K562 (cell line): ENCODE results near the gene FTHL17.

Experiments
- CREB1 ChIP-seq, 2 experiments: sonication (generic) in 1 of 2; formaldehyde crosslinking in 1 of 2; IDR thresholded peaks; 2 replicates each; pipeline versions ENCODE4 v1.6.1 to v1.8.0; 2012 to 2022; ENCODE audit warnings: inconsistent platforms in 1 of 2, mild to moderate bottlenecking in 1 of 2, missing genetic modification reagents in 1 of 2, moderate library complexity in 1 of 2
- CTCF ChIP-seq, 3 experiments: IDR thresholded peaks in 2 of 3; conservative IDR thresholded peaks in 1 of 3; 2 replicates each; pipeline ENCODE4 v1.5.1; 2011 to 2012; ENCODE audit warnings: low read length in 3 of 3, mild to moderate bottlenecking in 3 of 3, control low read depth in 2 of 3, improper control_type of control experiment in 1 of 3, inconsistent platforms in 1 of 3, low read depth in 1 of 3, mixed read lengths in 1 of 3, moderate library complexity in 1 of 3; ENCODE audit not compliant: insufficient read depth in 2 of 3
- EZH2 ChIP-seq: IDR thresholded peaks from 2 replicates; pipeline ENCODE4 v1.6.1; 2012; ENCODE audit warnings: low read depth, mild to moderate bottlenecking, inconsistent platforms, low read length, borderline replicate concordance
- MXI1 ChIP-seq: IDR thresholded peaks from 2 replicates; pipeline ENCODE4 v1.6.1; 2011; ENCODE audit warnings: low read depth, mild to moderate bottlenecking, improper control_type of control experiment, low read length
- NR1H2 ChIP-seq: sonication (generic); formaldehyde crosslinking; IDR thresholded peaks from 2 replicates; pipeline ENCODE4 v1.4.0; 2020; ENCODE audit warnings: mild to moderate bottlenecking, missing genetic modification reagents
- SMARCC2 ChIP-seq: fragments of 450-650 bp; IDR thresholded peaks from 2 replicates; pipeline ENCODE4 v1.6.1; 2017; ENCODE audit warnings: antibody characterized with exemption, moderate library complexity, mild to moderate bottlenecking, low read depth
- TAF1 ChIP-seq: IDR thresholded peaks from 2 replicates; pipeline ENCODE4 v1.6.1; 2011; ENCODE audit warnings: mild to moderate bottlenecking, low read length, moderate library complexity; ENCODE audit not compliant: insufficient read depth, control insufficient read depth, severe bottlenecking; ENCODE audit errors: extremely low read depth
- ZNF449 ChIP-seq: fragments of 250-450 bp; sonication (Bioruptor Pico); IDR thresholded peaks from 2 replicates; pipeline ENCODE4 v1.8.0; 2022; ENCODE audit warnings: moderate library complexity, mild to moderate bottlenecking, inconsistent platforms
- TF ChIP-seq, protein P1 (sequence below), 2 experiments: fragments of 450-650 bp in 1 of 2; sonication (generic) in 1 of 2; formaldehyde crosslinking in 1 of 2; IDR thresholded peaks in 1 of 2; conservative IDR thresholded peaks in 1 of 2; 2 replicates each; pipeline versions ENCODE4 v1.6.1 to v1.8.1; 2016 to 2023; ENCODE audit warnings: mild to moderate bottlenecking in 2 of 2, moderate library complexity in 2 of 2, inconsistent platforms in 1 of 2, missing genetic modification reagents in 1 of 2

DNA sequence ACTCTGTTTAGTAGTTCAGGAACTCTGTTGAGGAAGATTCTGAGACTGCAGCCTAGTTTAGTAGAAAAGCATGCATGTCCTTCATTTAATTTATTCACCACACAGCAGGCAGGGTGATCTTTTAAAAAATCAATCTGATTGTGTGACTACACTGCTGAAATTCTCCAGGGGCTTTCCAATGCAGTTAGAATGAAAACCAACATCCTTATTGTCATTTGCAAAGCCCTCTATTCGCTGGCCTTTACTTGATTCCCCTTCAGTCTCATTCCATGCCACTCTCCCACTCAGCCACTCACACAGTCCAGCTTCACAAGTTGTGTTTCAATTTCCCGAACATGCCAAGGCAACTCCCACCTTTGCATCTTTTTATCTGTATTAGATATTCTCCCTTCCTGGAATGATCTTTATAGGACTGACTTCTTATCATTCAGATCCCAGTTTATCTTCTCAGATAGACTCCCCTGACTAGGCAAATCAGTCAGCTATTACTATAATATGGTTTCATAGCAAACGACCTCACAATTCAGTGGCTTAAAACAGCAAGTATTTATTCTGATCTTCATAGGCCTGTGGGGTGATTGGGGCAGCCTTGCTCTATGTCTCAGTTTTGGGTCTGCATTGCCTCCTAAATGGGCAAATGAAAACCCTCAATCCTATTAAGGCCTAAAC, 21.3 kb upstream of the FTHL17 start:
- TF ChIP-seq EZH2, result no peak
- TF ChIP-seq MXI1, result no peak
- no peak for TF ChIP-seq TAF1
- TF ChIP-seq CTCF (IDR thresholded peaks at IDR 0.05 in 2 of 3, conservative IDR thresholded peaks at IDR 0.05 in 1 of 3; ENCODE audit: insufficient read depth in 2 of 3, low read depth in 1 of 3, low read length in 3 of 3), result no peak
- TF ChIP-seq, protein P1, sequence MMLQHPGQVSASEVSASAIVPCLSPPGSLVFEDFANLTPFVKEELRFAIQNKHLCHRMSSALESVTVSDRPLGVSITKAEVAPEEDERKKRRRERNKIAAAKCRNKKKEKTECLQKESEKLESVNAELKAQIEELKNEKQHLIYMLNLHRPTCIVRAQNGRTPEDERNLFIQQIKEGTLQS (IDR thresholded peaks at IDR 0.05), result no peak
- TF ChIP-seq, protein P1 (CRISPR knock-in tag; conservative IDR thresholded peaks at IDR 0.05), result no peak
- TF ChIP-seq SMARCC2, result no peak
- TF ChIP-seq CREB1 (IDR thresholded peaks at IDR 0.05), result no peak
- TF ChIP-seq CREB1 (CRISPR knock-in tag; IDR thresholded peaks at IDR 0.05), result no peak
- no peak for TF ChIP-seq ZNF449
- no peak for TF ChIP-seq NR1H2 (CRISPR knock-in tag)
